ENCODE measurements around the gene BLTP2.
A peak's percentile ranks its signal among the peaks of the same experiment; 100 is the strongest.
"Not testable (repeated sequence)": the region's sequence is repeated elsewhere in the genome, so short reads cannot be mapped to it uniquely, and the experiment has no call there.

Gene BLTP2

GRCh38 chr17:28610376-28610775 is 34.6 kb downstream of the BLTP2 start:
- no peak for ATAC-seq
- no peak for TF ChIP-seq ZC3H10 (CRISPR knock-in tag; IDR thresholded peaks at IDR 0.05)
- no peak for TF ChIP-seq POU6F1 (CRISPR knock-in tag; IDR thresholded peaks at IDR 0.05; ENCODE audit: borderline replicate concordance, low read depth)
- TF ChIP-seq ZNF8 (CRISPR knock-in tag; IDR thresholded peaks at IDR 0.05): no peak
- no peak for TF ChIP-seq GLIS3 (CRISPR knock-in tag; IDR thresholded peaks at IDR 0.05)
- no peak for TF ChIP-seq TOX (CRISPR knock-in tag; IDR thresholded peaks at IDR 0.05; ENCODE audit: borderline replicate concordance)
- TF ChIP-seq OSR1 (CRISPR knock-in tag; IDR thresholded peaks at IDR 0.05): no peak
- TF ChIP-seq CSRNP3 (CRISPR knock-in tag; IDR thresholded peaks at IDR 0.05): no peak
- no peak for TF ChIP-seq ISL1 (CRISPR knock-in tag; IDR thresholded peaks at IDR 0.05)
- TF ChIP-seq CREB5 (CRISPR knock-in tag; IDR thresholded peaks at IDR 0.05; ENCODE audit: low read depth): no peak
- no peak for TF ChIP-seq BACH2 (CRISPR knock-in tag; IDR thresholded peaks at IDR 0.05; ENCODE audit: borderline replicate concordance)
- TF ChIP-seq ESRRG (CRISPR knock-in tag; IDR thresholded peaks at IDR 0.05): no peak
- no peak for TF ChIP-seq RARB (CRISPR knock-in tag; IDR thresholded peaks at IDR 0.05)
- TF ChIP-seq PPARA (CRISPR knock-in tag; IDR thresholded peaks at IDR 0.05; ENCODE audit: borderline replicate concordance): no peak
- no peak for TF ChIP-seq TCF4 (CRISPR knock-in tag; IDR thresholded peaks at IDR 0.05; ENCODE audit: borderline replicate concordance)
- TF ChIP-seq ARNTL (CRISPR knock-in tag; IDR thresholded peaks at IDR 0.05; ENCODE audit: borderline replicate concordance, low read depth): no peak
- no peak for TF ChIP-seq ZNF565 (CRISPR knock-in tag; conservative IDR thresholded peaks at IDR 0.05; ENCODE audit: low read depth)
- TF ChIP-seq TSHZ2 (CRISPR knock-in tag; IDR thresholded peaks at IDR 0.05): no peak

GRCh38 chr17:28604031-28604430 is 40.9 kb downstream of the BLTP2 start:
- ATAC-seq: not testable (repeated sequence)

- ATAC-seq: peak; percentile 77
- TF ChIP-seq ZFP3 (CRISPR knock-in tag; IDR thresholded peaks at IDR 0.05) (no peak), ZNF70 (CRISPR knock-in tag; IDR thresholded peaks at IDR 0.05) (no peak), ZNF565 (CRISPR knock-in tag; conservative IDR thresholded peaks at IDR 0.05; ENCODE audit: low read depth) (no peak), ISL1 (CRISPR knock-in tag; IDR thresholded peaks at IDR 0.05) (no peak), CSDC2 (CRISPR knock-in tag; IDR thresholded peaks at IDR 0.05) (no peak), POU6F1 (CRISPR knock-in tag; IDR thresholded peaks at IDR 0.05; ENCODE audit: borderline replicate concordance, low read depth) (no peak), BACH2 (CRISPR knock-in tag; IDR thresholded peaks at IDR 0.05; ENCODE audit: borderline replicate concordance) (no peak), TOX (CRISPR knock-in tag; IDR thresholded peaks at IDR 0.05; ENCODE audit: borderline replicate concordance) (no peak), CREB5 (CRISPR knock-in tag; IDR thresholded peaks at IDR 0.05; ENCODE audit: low read depth) (no peak), PATZ1 (CRISPR knock-in tag; IDR thresholded peaks at IDR 0.05; ENCODE audit: borderline replicate concordance) (no peak), ZC3H10 (CRISPR knock-in tag; IDR thresholded peaks at IDR 0.05) (no peak), RARB (CRISPR knock-in tag; IDR thresholded peaks at IDR 0.05) (no peak)
Observed at GRCh38 chr17:28599311-28600184, 45.4 kb downstream of the BLTP2 start.
